Prostate gland (tissue), 2 donors: ENCODE results near the gene INAFM2.

Source experiments
- POLR2A ChIP-seq: fragments of 450-650 bp; IDR thresholded peaks from one replicate; pipeline ENCODE4 v1.6.1; 2016; ENCODE audit warnings: antibody characterized with exemption, mild to moderate bottlenecking
- TF ChIP-seq, protein P1 (sequence below), 4 experiments: fragments of 200-600 bp in 2 of 4; fragments of 450-650 bp in 2 of 4; sonication (generic) in 2 of 4; IDR thresholded peaks; 1 replicate in 3 of 4; 2 replicates in 1 of 4; pipeline ENCODE4 v1.5.1; 2016 to 2019; ENCODE audit warnings: antibody characterized with exemption in 4 of 4, mild to moderate bottlenecking in 2 of 4, moderate library complexity in 2 of 4

GRCh38 chr15:40357723-40358470 lies 34.4 kb downstream of the INAFM2 start, which contains the start of gene DISP2:
- TF ChIP-seq, protein P1, sequence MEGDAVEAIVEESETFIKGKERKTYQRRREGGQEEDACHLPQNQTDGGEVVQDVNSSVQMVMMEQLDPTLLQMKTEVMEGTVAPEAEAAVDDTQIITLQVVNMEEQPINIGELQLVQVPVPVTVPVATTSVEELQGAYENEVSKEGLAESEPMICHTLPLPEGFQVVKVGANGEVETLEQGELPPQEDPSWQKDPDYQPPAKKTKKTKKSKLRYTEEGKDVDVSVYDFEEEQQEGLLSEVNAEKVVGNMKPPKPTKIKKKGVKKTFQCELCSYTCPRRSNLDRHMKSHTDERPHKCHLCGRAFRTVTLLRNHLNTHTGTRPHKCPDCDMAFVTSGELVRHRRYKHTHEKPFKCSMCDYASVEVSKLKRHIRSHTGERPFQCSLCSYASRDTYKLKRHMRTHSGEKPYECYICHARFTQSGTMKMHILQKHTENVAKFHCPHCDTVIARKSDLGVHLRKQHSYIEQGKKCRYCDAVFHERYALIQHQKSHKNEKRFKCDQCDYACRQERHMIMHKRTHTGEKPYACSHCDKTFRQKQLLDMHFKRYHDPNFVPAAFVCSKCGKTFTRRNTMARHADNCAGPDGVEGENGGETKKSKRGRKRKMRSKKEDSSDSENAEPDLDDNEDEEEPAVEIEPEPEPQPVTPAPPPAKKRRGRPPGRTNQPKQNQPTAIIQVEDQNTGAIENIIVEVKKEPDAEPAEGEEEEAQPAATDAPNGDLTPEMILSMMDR (IDR thresholded peaks at IDR 0.05), result peak in 1 of 4 experiments; percentile 21
- TF ChIP-seq POLR2A, result no peak
